PC-3 (cell line): ENCODE results near the gene CFAP53.

Source experiments
- CTCF ChIP-seq: fragments of 300-600 bp; sonication (generic); conservative IDR thresholded peaks from 2 replicates; pipeline ENCODE4 v1.5.1; 2017; ENCODE audit warnings: antibody characterized with exemption, low read depth, mild to moderate bottlenecking, low read length
- EZH2 ChIP-seq: fragments of 300-600 bp; sonication (generic); IDR thresholded peaks from one replicate; pipeline ENCODE4 v1.6.1; 2017; ENCODE audit warnings: antibody characterized with exemption, mild to moderate bottlenecking, low read length; ENCODE audit not compliant: unreplicated experiment

- TF ChIP-seq EZH2 = no peak
- TF ChIP-seq CTCF = no peak
These were observed 14.5 kb upstream of the CFAP53 start for GRCh38 chr18:50280707-50281294.
